GM20431 (cell line): ENCODE measurements around the gene AGO1.

Source experiments
- in situ Hi-C: fragments of 300-500 bp; cut with MseI, MboI; formaldehyde crosslinking; loops from one replicate; pipeline ENCODE4 v1.15.0; 2020; ENCODE audit warnings: low sequenced_read_pairs; ENCODE audit not compliant: unreplicated experiment

AGO1 gene

GRCh38 chr1:35882945-35883634 lies at the start of gene AGO1:
Gene AGO1 (plus strand): TSS chr1:35883209. CDS start chr1:35883422, 213 bp downstream.
- in situ Hi-C loops: no loop called here

GRCh38 chr1:35833395-35833794 lies 49.6 kb upstream of the AGO1 start:
- in situ Hi-C loops: no loop called here

- in situ Hi-C loops: no loop called here
These were observed 48.8 kb upstream of the AGO1 start for GRCh38 chr1:35834218-35834617.

- in situ Hi-C loops: no loop called here
These were observed 47.6 kb upstream of the AGO1 start for GRCh38 chr1:35835398-35835797.

- in situ Hi-C loops: no loop called here
These were observed 46.3 kb upstream of the AGO1 start for GRCh38 chr1:35836734-35837133.

- in situ Hi-C loops: no loop called here
These were observed 44.2 kb upstream of the AGO1 start for GRCh38 chr1:35838693-35839245.

GRCh38 chr1:35844826-35845225 lies 38.2 kb upstream of the AGO1 start:
- in situ Hi-C loops: no loop called here

- in situ Hi-C loops: no loop called here
These were observed 37.2 kb upstream of the AGO1 start for GRCh38 chr1:35845766-35846165.

- in situ Hi-C loops: no loop called here
These were observed 35.0 kb upstream of the AGO1 start for GRCh38 chr1:35847935-35848565.

- in situ Hi-C loops: no loop called here
These were observed 33.0 kb upstream of the AGO1 start for GRCh38 chr1:35850051-35850450.

GRCh38 chr1:35850716-35851115 lies 32.3 kb upstream of the AGO1 start:
- in situ Hi-C loops: no loop called here

- in situ Hi-C loops: no loop called here
These were observed 31.7 kb upstream of the AGO1 start for GRCh38 chr1:35851132-35851869.

- in situ Hi-C loops: no loop called here
These were observed 30.8 kb upstream of the AGO1 start for GRCh38 chr1:35852241-35852640.

GRCh38 chr1:35854989-35855700 lies 27.9 kb upstream of the AGO1 start:
- in situ Hi-C loops: no loop called here

GRCh38 chr1:35856964-35857363 lies 26.0 kb upstream of the AGO1 start:
- in situ Hi-C loops: no loop called here

GRCh38 chr1:35857830-35858229 lies 25.2 kb upstream of the AGO1 start:
- in situ Hi-C loops: no loop called here

GRCh38 chr1:35860696-35861095 lies 22.3 kb upstream of the AGO1 start:
- in situ Hi-C loops: no loop called here

GRCh38 chr1:35863136-35863535 lies 19.9 kb upstream of the AGO1 start:
- in situ Hi-C loops: no loop called here

GRCh38 chr1:35863881-35864625 lies 19.0 kb upstream of the AGO1 start:
- in situ Hi-C loops: no loop called here

GRCh38 chr1:35864813-35865212 lies 18.2 kb upstream of the AGO1 start:
- in situ Hi-C loops: no loop called here
